AG09309 (cell line): ENCODE results near the gene GRIN2A.

Source experiments
- DNase-seq: peaks from one replicate; pipeline ENCODE4 v3.0.0-alpha.2; 2010; ENCODE audit warnings: low read depth
- H3K4me3 ChIP-seq: 2 replicates; pipeline ENCODE4 v1.5.1; 2011; ENCODE audit warnings: mild to moderate bottlenecking, low read depth, low read length, moderate library complexity; ENCODE audit not compliant: control insufficient read depth
- TF ChIP-seq, protein P1 (sequence below): IDR thresholded peaks from 2 replicates; pipeline ENCODE4 v1.5.1; 2011; ENCODE audit warnings: mild to moderate bottlenecking, low read depth, low read length, inconsistent platforms; ENCODE audit not compliant: insufficient read depth, control insufficient read depth; ENCODE audit errors: missing control alignments

The GRIN2A gene

DNA sequence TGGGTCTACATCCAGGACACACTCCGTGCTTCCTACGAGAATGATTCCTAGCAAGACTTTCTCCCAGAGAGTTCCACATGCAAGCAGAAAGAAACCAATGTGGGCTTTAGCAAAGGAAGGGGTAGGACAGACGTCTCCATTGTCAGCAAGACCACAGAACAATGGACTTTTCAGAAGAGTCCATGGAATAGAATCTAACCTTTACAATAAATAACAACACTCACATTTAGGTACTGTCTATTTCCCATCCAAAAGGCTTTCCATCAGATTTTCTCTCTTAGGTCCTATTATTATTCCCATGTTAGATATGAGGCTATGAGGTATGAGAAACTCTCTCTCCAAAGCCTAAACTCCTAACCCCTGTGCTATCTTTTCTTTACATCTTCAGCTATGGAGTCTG, 360.9 kb downstream of the GRIN2A start:
- TF ChIP-seq, protein P1, sequence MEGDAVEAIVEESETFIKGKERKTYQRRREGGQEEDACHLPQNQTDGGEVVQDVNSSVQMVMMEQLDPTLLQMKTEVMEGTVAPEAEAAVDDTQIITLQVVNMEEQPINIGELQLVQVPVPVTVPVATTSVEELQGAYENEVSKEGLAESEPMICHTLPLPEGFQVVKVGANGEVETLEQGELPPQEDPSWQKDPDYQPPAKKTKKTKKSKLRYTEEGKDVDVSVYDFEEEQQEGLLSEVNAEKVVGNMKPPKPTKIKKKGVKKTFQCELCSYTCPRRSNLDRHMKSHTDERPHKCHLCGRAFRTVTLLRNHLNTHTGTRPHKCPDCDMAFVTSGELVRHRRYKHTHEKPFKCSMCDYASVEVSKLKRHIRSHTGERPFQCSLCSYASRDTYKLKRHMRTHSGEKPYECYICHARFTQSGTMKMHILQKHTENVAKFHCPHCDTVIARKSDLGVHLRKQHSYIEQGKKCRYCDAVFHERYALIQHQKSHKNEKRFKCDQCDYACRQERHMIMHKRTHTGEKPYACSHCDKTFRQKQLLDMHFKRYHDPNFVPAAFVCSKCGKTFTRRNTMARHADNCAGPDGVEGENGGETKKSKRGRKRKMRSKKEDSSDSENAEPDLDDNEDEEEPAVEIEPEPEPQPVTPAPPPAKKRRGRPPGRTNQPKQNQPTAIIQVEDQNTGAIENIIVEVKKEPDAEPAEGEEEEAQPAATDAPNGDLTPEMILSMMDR: no peak
- DNase-seq: no peak
- H3K4me3 ChIP-seq: no peak overlapping the region

DNA sequence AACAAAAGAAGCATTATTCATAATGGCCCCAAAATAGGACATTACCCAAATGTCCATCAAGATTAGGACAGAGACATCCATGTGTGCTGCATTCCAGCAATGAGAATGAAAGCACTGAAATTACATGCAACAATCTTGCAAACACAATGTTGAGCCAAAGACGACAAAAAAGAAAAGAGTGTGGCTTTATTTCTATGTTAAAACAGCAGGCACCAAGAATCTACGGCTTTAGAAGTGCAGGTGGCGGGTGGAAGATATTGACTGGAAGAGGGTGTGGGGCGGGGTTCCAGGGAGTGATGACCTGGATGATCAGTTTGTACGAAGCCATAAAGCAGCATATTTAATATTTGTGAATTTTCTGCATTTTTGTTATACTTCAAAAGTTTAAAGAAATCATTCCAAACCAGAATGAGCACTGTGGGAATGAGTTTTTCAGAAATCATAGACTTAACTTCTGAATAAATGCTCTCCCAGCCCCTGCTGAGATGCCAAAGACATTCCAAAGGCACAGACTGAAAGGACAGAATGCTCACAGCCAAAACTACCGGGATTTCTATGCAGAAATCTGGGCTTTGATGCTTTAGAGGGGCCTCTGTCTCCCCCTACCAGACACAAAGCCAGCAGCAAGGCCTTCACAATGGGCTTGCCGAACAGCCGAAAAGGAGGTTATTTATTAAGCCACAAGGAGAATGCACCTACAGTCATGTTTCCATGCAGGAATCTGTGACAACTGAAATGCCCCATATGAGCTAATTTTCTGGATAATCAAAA, 361.6 kb downstream of the GRIN2A start:
- TF ChIP-seq, protein P1: no peak
- H3K4me3 ChIP-seq: no peak overlapping the region
- DNase-seq: no peak

DNA sequence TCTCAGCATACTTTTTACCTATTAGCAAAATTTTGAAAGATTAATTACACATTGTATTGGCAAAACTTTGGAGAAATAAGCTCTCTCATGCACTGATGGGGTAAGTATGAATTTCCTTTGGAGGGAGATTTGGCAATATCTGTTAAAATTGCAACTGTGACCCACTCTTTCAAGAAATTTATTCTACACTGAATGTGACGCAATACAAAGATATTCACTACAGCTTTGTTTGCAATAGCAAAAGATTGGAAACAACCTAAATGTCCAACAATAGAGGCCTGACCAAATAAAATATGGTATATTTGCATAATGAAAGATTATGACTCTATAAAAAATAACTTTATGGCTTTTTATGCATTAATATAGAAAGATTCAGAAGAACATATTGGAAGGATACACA, 363.5 kb downstream of the GRIN2A start:
- no peak overlapping the region for H3K4me3 ChIP-seq
- DNase-seq: no peak
- TF ChIP-seq, protein P1: no peak

DNA sequence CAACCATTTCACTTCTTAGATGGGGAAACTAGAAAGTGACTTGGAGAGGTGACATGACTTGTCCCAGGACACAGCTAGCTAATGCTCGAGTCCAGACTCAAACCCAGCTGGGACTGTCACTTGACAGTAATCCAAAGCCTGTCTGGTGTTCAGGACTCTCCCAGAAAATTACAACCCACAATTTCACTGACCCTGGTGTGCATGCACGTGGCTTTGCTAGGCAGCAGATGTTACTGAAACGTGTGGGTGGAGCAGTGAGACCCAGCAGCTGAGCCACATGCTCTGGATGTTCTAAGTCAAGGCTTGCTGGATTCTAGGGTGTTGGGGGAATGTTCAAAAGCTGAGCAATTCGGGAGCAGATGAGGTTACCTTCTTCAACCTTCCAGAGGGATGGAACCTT, 364.6 kb downstream of the GRIN2A start:
- DNase-seq: no peak
- H3K4me3 ChIP-seq: no peak overlapping the region
- TF ChIP-seq, protein P1: no peak

DNA sequence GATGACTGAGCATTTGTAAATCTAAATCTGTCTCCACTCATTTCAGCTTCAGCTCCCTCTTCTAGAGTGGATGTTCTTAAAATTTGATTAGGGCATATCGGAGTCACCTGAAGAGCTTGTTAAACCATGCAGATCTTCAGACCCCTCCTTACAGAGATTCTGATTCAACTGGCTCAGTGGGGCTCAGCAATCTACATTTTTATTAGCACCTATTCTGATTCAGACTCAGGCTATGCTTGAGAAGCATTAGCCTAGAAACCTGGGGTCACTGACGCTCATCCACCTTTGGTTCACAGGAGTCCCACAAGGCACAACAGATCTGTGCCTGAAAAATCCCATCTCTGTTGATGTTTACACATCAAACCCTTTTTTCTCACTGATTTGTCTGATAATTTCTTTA, 365.6 kb downstream of the GRIN2A start:
- no peak overlapping the region for H3K4me3 ChIP-seq
- TF ChIP-seq, protein P1: no peak
- no peak for DNase-seq

DNA sequence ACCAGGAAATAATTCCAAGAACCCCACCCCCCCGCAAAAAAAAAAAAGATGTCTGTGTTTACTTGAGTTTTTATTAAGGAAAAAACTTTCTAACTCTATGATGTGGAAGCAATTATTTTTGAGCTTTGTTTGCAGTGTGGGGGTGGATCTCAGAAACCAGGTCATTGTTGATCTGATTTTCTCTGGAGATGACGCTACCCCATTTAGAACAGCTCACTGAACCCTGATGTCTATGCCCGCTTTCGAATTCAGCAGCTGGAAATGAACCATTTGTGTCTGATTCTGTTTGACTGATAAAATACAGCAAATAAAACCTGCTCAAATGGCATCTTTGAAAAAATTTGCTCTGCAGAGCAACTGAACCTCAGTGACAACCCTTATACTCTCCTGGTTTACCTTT, 368.6 kb downstream of the GRIN2A start:
- no peak overlapping the region for H3K4me3 ChIP-seq
- TF ChIP-seq, protein P1: no peak
- DNase-seq: no peak

DNA sequence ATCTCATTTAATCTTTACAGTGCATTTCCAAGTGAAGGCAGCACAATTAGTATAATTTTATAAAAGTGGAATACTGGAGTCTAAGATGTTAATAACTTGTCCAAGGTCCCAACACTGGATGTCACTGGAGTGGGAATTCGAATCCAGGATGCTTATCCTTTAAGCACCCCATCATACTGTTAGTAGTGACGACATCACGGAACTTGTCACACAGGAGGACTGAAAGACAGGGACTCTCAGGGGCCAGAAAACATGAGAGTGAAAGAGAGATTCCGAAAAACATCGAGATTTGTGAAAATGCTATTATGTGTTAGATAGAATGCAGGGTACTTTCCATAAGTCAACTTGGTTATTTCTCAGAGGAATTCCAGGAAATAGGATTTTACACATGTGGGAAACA, 374.0 kb downstream of the GRIN2A start:
- H3K4me3 ChIP-seq: no peak overlapping the region
- TF ChIP-seq, protein P1: no peak
- DNase-seq: no peak
